Adrenal gland (tissue), 12 donors: ENCODE data around the gene PSD. TPM values are rescaled to one million over a fixed set of nuclear protein-coding genes. Genes with fewer than 3 reads are reported as not detected.

Experiments used
- DNase-seq, 7 donors: peaks; one replicate each; pipeline ENCODE4 v3.0.0-alpha.2; 2019 to 2020
- H3K27ac ChIP-seq, 5 donors: fragments of 200-600 bp; sonication (generic) in 4 of 5; 1 replicate in 3 of 5; 2 replicates in 2 of 5; pipeline versions ENCODE4 v1.5.1 to v1.8.0; 2016 to 2020; ENCODE audit warnings: mild to moderate bottlenecking in 1 of 5
- H3K27me3 ChIP-seq: fragments of 200-600 bp; 2 replicates; pipeline ENCODE4 v1.8.0; 2021
- H3K36me3 ChIP-seq, 2 donors: fragments of 200-600 bp; replicated peaks in 1 of 2; 1 replicate in 1 of 2; 2 replicates in 1 of 2; pipeline versions ENCODE4 v1.5.1 to v1.8.0; 2018 to 2022
- H3K4me1 ChIP-seq, 2 donors: fragments of 200-600 bp; replicated peaks in 1 of 2; 1 replicate in 1 of 2; 2 replicates in 1 of 2; pipeline versions ENCODE4 v1.5.1 to v1.8.0; 2018 to 2021
- H3K4me3 ChIP-seq, 4 donors: fragments of 200-600 bp; sonication (generic) in 3 of 4; one replicate each; pipeline ENCODE4 v1.5.1; 2016 to 2018
- H3K9me3 ChIP-seq, 3 donors: fragments of 200-600 bp; sonication (generic) in 1 of 3; replicated peaks in 1 of 3; 1 replicate in 2 of 3; 2 replicates in 1 of 3; pipeline versions ENCODE4 v1.5.1 to v1.8.0; 2016 to 2021
- POLR2A ChIP-seq, 2 donors: fragments of 450-650 bp; IDR thresholded peaks; one replicate each; pipeline ENCODE4 v1.6.1; 2017; ENCODE audit warnings: antibody characterized with exemption in 2 of 2, mild to moderate bottlenecking in 2 of 2, moderate library complexity in 1 of 2
- WGBS, 4 donors: extraction: QIAGEN DNeasy Blood & Tissue Kit in 2 of 4; methylation state at CpG; one replicate each; pipeline versions ENCODE4 v1.1.5 to v1.1.7; 2013 to 2017; 5-methylcytosine and 5-hydroxymethylcytosine counted together
- intact Hi-C, 2 donors: fragments of 100-400 bp; cut with DNase I; formaldehyde crosslinking; loops; one replicate each; pipeline versions ENCODE4 v1.14.1 to v1.15.0; 2022 to 2023
- microRNA counts, 2 donors: library from miRNA; unstranded; fragments of <30 nt; microRNA quantifications; one replicate each; lab custom pipeline; 2016
- microRNA-seq, 3 donors: library from miRNA; unstranded; fragments of <30 nt; microRNA quantifications; one replicate each; pipeline ENCODE4, GENCODE V29; 2017 to 2020
- polyA plus RNA-seq, 3 donors: library from polyadenylated mRNA; stranded (reverse); fragments of 200-250 nt in 2 of 3; fragments of 350-450 nt in 1 of 3; fragmentation: Illumina TruSeq in 1 of 3; extraction: RNeasy Lipid Tissue Mini Kit (QIAGEN cat#74804) in 1 of 3; gene quantifications; one replicate each; pipeline ENCODE4 v1.2.3, GENCODE V29; 2013 to 2014
- small RNA-seq, 2 donors: library from RNA; depleted of rRNA; stranded (forward); fragments of <200 nt; gene quantifications; one replicate each; pipeline ENCODE3, GENCODE V24; 2016
- total RNA-seq, 9 donors: library from RNA; depleted of rRNA in 4 of 9; stranded (reverse); fragments of >200 nt in 4 of 9; fragments of 120-200 nt in 1 of 9; fragmentation: NEBNext Ultra II Directional in 1 of 9; extraction: Animal tissue kit (Norgen Biotek cat#: 25700) in 1 of 9; gene quantifications; one replicate each; pipeline versions ENCODE4 v1.1.0 to v1.2.4, GENCODE V29; 2013 to 2023
- TF ChIP-seq, protein P1 (sequence below), 6 experiments: fragments of 450-650 bp in 4 of 6; fragments of 200-600 bp in 2 of 6; sonication (generic) in 1 of 6; IDR thresholded peaks; 1 replicate in 5 of 6; 2 replicates in 1 of 6; pipeline versions ENCODE4 v1.5.1 to v1.8.0; 2016 to 2021; ENCODE audit warnings: antibody characterized with exemption in 6 of 6, mild to moderate bottlenecking in 2 of 6, moderate library complexity in 1 of 6
- donor health status: healthy with polysubstance abuse.
- donor health status: Bipolar disorder and iron deficiency.
- donor health status: DM: yes; HTN: yes; CAD: no.
- donor health status: DM: no; HTN: no; CAD: no.
- donor health status: DM: no; HTN: no; CAD: no.
- donor health status: DM: yes; HTN: yes; CAD: no.

PSD gene
- total and polyA plus RNA-seq, 12 donors: 0.54 to 43.7 (median 9.4) TPM; not detected in 1

DNA sequence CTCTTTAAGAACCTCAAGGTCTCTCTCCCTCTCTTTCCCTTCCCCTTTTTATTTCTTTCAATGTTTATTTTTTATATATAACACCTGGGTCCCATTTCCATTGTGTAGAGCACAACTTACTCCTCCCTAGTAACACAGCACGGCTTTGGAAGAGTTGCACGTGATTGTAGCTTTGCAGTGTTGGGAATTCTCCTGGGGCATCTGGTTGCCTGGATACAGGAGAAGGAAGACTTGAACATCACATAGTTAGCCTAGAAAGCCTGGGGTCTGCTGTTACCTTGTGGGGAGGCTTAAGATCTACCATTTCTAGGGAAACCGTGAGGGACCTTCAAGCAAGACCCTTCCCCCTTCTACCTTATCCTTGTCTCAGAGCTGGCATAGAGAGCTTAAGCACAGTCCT, 64.1 kb downstream of the PSD start:
- Histone ChIP-seq H3K4me3 (no peak overlapping the region), H3K27me3 (no peaks in the 10 kb centered on the region), H3K36me3 (peaks cover 0 to 83% of the 10 kb centered on the region in 2 donors), H3K27ac (no peak overlapping the region), H3K9me3 (no peaks in the 10 kb centered on the region), H3K4me1 (no peaks in the 10 kb centered on the region)
- no peak for TF ChIP-seq POLR2A (IDR thresholded peaks at IDR 0.05)
- TF ChIP-seq, protein P1, sequence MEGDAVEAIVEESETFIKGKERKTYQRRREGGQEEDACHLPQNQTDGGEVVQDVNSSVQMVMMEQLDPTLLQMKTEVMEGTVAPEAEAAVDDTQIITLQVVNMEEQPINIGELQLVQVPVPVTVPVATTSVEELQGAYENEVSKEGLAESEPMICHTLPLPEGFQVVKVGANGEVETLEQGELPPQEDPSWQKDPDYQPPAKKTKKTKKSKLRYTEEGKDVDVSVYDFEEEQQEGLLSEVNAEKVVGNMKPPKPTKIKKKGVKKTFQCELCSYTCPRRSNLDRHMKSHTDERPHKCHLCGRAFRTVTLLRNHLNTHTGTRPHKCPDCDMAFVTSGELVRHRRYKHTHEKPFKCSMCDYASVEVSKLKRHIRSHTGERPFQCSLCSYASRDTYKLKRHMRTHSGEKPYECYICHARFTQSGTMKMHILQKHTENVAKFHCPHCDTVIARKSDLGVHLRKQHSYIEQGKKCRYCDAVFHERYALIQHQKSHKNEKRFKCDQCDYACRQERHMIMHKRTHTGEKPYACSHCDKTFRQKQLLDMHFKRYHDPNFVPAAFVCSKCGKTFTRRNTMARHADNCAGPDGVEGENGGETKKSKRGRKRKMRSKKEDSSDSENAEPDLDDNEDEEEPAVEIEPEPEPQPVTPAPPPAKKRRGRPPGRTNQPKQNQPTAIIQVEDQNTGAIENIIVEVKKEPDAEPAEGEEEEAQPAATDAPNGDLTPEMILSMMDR (IDR thresholded peaks at IDR 0.05): no peak
- no peak for DNase-seq
- WGBS, 4 donors: 80 to 91% (median 89%) methylated on average over 2 to 3 of the region's 3 CpGs
- intact Hi-C loops: no loop called here

MicroRNAs within 50 kb of the gene (microRNA counts, 767-probe panel; counts per million panel counts)
- microRNA hsa-miR-146b-3p (lab: Ali Mortazavi, UCI) (0 counts per million in 2 donors), microRNA hsa-miR-146b-5p (lab: Ali Mortazavi, UCI) (2,831 to 3,814 counts per million in 2 donors)

Small RNA genes lying within 50 kb of the gene (microRNA-seq; reads per million reads assigned to microRNA genes)
- 553 to 3,032 (median 1,327) reads per million in 3 donors for gene MIR146B

Small RNA genes lying within 50 kb of the gene (small RNA-seq; reads per million reads assigned to genes)
- gene MIR146B: 4,393 to 11,611 reads per million in 2 donors

Other genes with a start within 250 kb of the PSD start
- 10 to 100 TPM in 1 of 9 donors, 1 to 10 TPM in 2, under 1 TPM in 5, not detected in 1; 0.35 to 26.3 (median 0.72) TPM for gene ELOVL3, start 192.5 kb downstream of the PSD start, total RNA-seq
- gene ELOVL3, start 192.5 kb downstream of the PSD start, polyA plus RNA-seq: 1 to 10 TPM in 2 of 3 donors, not detected in 1; 1.1 to 2.4 TPM
- gene PITX3, start 177.3 kb downstream of the PSD start, total RNA-seq: 1 to 10 TPM in 1 of 9 donors, under 1 TPM in 1, not detected in 7; 0.69 to 5.2 TPM
- gene PITX3, start 177.3 kb downstream of the PSD start, polyA plus RNA-seq: not detected
- gene GBF1, start 173.3 kb downstream of the PSD start, total RNA-seq: 10 to 100 TPM; 28.4 to 46.1 (median 40.7) TPM
- 10 to 100 TPM; 16.4 to 35.1 (median 20.6) TPM for gene GBF1, start 173.3 kb downstream of the PSD start, polyA plus RNA-seq
- gene NFKB2, start 23.1 kb downstream of the PSD start, total RNA-seq: 10 to 100 TPM; 14.3 to 73.2 (median 27.4) TPM
- 10 to 100 TPM; 17.3 to 92.6 (median 85.8) TPM for gene NFKB2, start 23.1 kb downstream of the PSD start, polyA plus RNA-seq
- 10 to 100 TPM; 21.6 to 61.9 (median 32.3) TPM for gene FBXL15, start 2.1 kb upstream of the PSD start, total RNA-seq
- gene FBXL15, start 2.1 kb upstream of the PSD start, polyA plus RNA-seq: 10 to 100 TPM in 2 of 3 donors, 1 to 10 TPM in 1; 2.1 to 26.1 (median 25.5) TPM
- gene CUEDC2, start 13.8 kb upstream of the PSD start, total RNA-seq: 100 to 1,000 TPM in 1 of 9 donors, 10 to 100 TPM in 8; 70.2 to 115 (median 85.7) TPM
- 10 to 100 TPM; 71.4 to 75.3 (median 73.1) TPM for gene CUEDC2, start 13.8 kb upstream of the PSD start, polyA plus RNA-seq
- gene C10orf95, start 32.8 kb upstream of the PSD start, total RNA-seq: under 1 TPM in 3 of 9 donors, not detected in 6; 0.14 to 0.28 (median 0.18) TPM
- gene C10orf95, start 32.8 kb upstream of the PSD start, polyA plus RNA-seq: under 1 TPM in 2 of 3 donors, not detected in 1; 0.24 TPM
- 100 to 1,000 TPM in 6 of 9 donors, 10 to 100 TPM in 3; 80.4 to 154 (median 108) TPM for gene ACTR1A, start 83.9 kb upstream of the PSD start, total RNA-seq
- gene ACTR1A, start 83.9 kb upstream of the PSD start, polyA plus RNA-seq: 100 to 1,000 TPM in 2 of 3 donors, 10 to 100 TPM in 1; 68.1 to 117 (median 102) TPM
- gene SUFU, start 85.2 kb upstream of the PSD start, total RNA-seq: 10 to 100 TPM in 6 of 9 donors, 1 to 10 TPM in 3; 5.8 to 20.2 (median 12.5) TPM
- 10 to 100 TPM in 1 of 3 donors, 1 to 10 TPM in 2; 4.3 to 11.8 (median 8.3) TPM for gene SUFU, start 85.2 kb upstream of the PSD start, polyA plus RNA-seq
- gene TRIM8, start 225.7 kb upstream of the PSD start, total RNA-seq: 100 to 1,000 TPM in 7 of 9 donors, 10 to 100 TPM in 2; 21.6 to 175 (median 133) TPM
- 10 to 100 TPM; 45.0 to 57.6 (median 53.0) TPM for gene TRIM8, start 225.7 kb upstream of the PSD start, polyA plus RNA-seq